HL-60 (cell line): ENCODE results near the gene GRID1.

Experiments used
- DNase-seq, 2 experiments: peaks; one replicate each; pipeline ENCODE4 v3.0.0-alpha.2; 2010 to 2020; ENCODE audit warnings: low read depth in 1 of 2, low spot score in 1 of 2
- H3K27ac ChIP-seq: fragments of 250-450 bp; sonication (Bioruptor Pico); replicated peaks from 2 replicates; pipeline ENCODE4 v1.5.1; 2020; ENCODE audit warnings: mild to moderate bottlenecking, moderate library complexity
- H3K27me3 ChIP-seq: fragments of 250-450 bp; sonication (Bioruptor Pico); 2 replicates; pipeline ENCODE4 v1.5.1; 2021; ENCODE audit warnings: mild to moderate bottlenecking, moderate library complexity; ENCODE audit not compliant: insufficient read depth, poor library complexity, severe bottlenecking
- H3K4me3 ChIP-seq: replicated peaks from 2 replicates; pipeline ENCODE4 v1.5.1; 2011; ENCODE audit warnings: mild to moderate bottlenecking, control low read depth, low read length; ENCODE audit not compliant: insufficient read depth
- GABPA ChIP-seq: IDR thresholded peaks from 2 replicates; pipeline ENCODE4 v1.6.1; 2012; ENCODE audit warnings: low read depth
- POLR2AphosphoS5 ChIP-seq: IDR thresholded peaks from 2 replicates; pipeline ENCODE4 v1.6.1; 2012; ENCODE audit warnings: low read depth
- SPI1 ChIP-seq: IDR thresholded peaks from 2 replicates; pipeline ENCODE4 v1.6.1; 2012; ENCODE audit warnings: low read depth, mild to moderate bottlenecking, borderline replicate concordance
- TF ChIP-seq, protein P1 (sequence below): IDR thresholded peaks from one replicate; pipeline ENCODE4 v1.5.1; 2011; ENCODE audit warnings: low read length, control low read depth, inconsistent platforms; ENCODE audit not compliant: insufficient read depth
- TF ChIP-seq, protein P2 (sequence below): IDR thresholded peaks from 2 replicates; pipeline ENCODE4 v1.6.1; 2012; ENCODE audit warnings: low read depth; ENCODE audit not compliant: insufficient replicate concordance

GRID1 gene

GRCh38 chr10:85645053-85645452 is 721.5 kb downstream of the GRID1 start:
- TF ChIP-seq, protein P1, sequence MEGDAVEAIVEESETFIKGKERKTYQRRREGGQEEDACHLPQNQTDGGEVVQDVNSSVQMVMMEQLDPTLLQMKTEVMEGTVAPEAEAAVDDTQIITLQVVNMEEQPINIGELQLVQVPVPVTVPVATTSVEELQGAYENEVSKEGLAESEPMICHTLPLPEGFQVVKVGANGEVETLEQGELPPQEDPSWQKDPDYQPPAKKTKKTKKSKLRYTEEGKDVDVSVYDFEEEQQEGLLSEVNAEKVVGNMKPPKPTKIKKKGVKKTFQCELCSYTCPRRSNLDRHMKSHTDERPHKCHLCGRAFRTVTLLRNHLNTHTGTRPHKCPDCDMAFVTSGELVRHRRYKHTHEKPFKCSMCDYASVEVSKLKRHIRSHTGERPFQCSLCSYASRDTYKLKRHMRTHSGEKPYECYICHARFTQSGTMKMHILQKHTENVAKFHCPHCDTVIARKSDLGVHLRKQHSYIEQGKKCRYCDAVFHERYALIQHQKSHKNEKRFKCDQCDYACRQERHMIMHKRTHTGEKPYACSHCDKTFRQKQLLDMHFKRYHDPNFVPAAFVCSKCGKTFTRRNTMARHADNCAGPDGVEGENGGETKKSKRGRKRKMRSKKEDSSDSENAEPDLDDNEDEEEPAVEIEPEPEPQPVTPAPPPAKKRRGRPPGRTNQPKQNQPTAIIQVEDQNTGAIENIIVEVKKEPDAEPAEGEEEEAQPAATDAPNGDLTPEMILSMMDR, result no peak
- TF ChIP-seq GABPA, result no peak
- no peak for TF ChIP-seq POLR2AphosphoS5
- TF ChIP-seq SPI1, result no peak
- TF ChIP-seq, protein P2, sequence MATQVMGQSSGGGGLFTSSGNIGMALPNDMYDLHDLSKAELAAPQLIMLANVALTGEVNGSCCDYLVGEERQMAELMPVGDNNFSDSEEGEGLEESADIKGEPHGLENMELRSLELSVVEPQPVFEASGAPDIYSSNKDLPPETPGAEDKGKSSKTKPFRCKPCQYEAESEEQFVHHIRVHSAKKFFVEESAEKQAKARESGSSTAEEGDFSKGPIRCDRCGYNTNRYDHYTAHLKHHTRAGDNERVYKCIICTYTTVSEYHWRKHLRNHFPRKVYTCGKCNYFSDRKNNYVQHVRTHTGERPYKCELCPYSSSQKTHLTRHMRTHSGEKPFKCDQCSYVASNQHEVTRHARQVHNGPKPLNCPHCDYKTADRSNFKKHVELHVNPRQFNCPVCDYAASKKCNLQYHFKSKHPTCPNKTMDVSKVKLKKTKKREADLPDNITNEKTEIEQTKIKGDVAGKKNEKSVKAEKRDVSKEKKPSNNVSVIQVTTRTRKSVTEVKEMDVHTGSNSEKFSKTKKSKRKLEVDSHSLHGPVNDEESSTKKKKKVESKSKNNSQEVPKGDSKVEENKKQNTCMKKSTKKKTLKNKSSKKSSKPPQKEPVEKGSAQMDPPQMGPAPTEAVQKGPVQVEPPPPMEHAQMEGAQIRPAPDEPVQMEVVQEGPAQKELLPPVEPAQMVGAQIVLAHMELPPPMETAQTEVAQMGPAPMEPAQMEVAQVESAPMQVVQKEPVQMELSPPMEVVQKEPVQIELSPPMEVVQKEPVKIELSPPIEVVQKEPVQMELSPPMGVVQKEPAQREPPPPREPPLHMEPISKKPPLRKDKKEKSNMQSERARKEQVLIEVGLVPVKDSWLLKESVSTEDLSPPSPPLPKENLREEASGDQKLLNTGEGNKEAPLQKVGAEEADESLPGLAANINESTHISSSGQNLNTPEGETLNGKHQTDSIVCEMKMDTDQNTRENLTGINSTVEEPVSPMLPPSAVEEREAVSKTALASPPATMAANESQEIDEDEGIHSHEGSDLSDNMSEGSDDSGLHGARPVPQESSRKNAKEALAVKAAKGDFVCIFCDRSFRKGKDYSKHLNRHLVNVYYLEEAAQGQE, result no peak
- no peak for DNase-seq
- Histone ChIP-seq H3K27me3 (no peaks in the 10 kb centered on the region), H3K4me3 (no peak overlapping the region), H3K27ac (no peak overlapping the region)

DNA sequence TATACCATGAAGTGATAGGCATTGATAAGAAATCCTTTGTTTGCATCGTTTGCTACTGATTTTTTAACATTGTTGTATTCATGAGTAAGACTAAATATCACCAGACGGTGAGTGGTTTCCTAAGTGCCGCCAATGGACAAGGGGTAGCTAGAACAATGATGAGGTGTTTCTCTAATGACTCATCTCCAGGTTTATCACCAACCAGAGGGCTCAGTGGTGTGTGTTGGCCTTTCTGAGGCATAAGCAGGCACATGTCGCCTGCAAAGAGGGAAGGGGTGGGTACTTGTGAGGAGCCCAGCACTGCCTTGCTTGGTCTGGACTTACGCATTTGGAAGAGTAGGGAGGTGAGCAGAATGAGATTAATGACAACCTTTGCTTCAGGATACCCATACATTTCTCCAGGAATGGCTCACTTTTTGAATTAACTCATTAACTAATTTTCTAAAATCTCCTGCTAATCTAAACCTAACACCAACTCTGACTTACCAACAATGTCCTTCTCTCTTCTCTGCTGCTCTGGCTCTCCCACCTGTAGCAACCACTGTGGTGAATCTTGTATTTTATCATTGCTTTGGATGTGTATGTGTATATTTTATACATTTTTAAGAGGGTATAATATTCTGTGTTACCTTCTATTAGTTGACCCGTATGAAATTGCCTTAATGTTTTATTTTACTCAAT is 722.6 kb downstream of the GRID1 start:
- Histone ChIP-seq H3K27ac (no peak overlapping the region), H3K4me3 (no peak overlapping the region), H3K27me3 (no peaks in the 10 kb centered on the region)
- TF ChIP-seq, protein P1, result no peak
- TF ChIP-seq, protein P2, result no peak
- no peak for TF ChIP-seq POLR2AphosphoS5
- TF ChIP-seq SPI1, result no peak
- TF ChIP-seq GABPA, result no peak
- DNase-seq, result no peak

- H3K27me3 ChIP-seq, result no peaks in the 10 kb centered on the region
- H3K27ac ChIP-seq, result no peak overlapping the region
- DNase-seq, result no peak
- no peak overlapping the region for H3K4me3 ChIP-seq
- TF ChIP-seq GABPA, result no peak
- TF ChIP-seq SPI1, result no peak
Measured at GRCh38 chr10:85643171-85643844, 723.3 kb downstream of the GRID1 start.

GRCh38 chr10:85642421-85643170 is 724.0 kb downstream of the GRID1 start:
- TF ChIP-seq POLR2AphosphoS5 (no peak), SPI1 (no peak; the same call in 1 of the 2 replicates), GABPA (no peak)
- TF ChIP-seq, protein P2, result no peak
- TF ChIP-seq, protein P1, result no peak
- DNase-seq, result no peak
- H3K27me3 ChIP-seq, result no peaks in the 10 kb centered on the region
- no peak overlapping the region for H3K4me3 ChIP-seq
- H3K27ac ChIP-seq, result no peak overlapping the region
